Smooth muscle cell (in vitro differentiated cells): ENCODE results near the gene SLC5A9. TPM values are rescaled to one million over a fixed set of nuclear protein-coding genes. Genes with fewer than 3 reads are reported as not detected.
"Not testable (repeated sequence)": the region's sequence is repeated elsewhere in the genome, so short reads cannot be mapped to it uniquely, and the experiment has no call there.

Experiments used
- DNase-seq: peaks from one replicate; lab custom pipeline; 2025; ENCODE audit not compliant: unreplicated experiment; lab: John Stamatoyannopoulos, UW
- H2AFZ ChIP-seq: fragments of 200-600 bp; sonication (generic); 2 replicates; pipeline ENCODE4 v1.6.0; 2016; ENCODE audit warnings: antibody characterized with exemption, low read depth, mild to moderate bottlenecking
- H3F3A ChIP-seq: fragments of 200-600 bp; sonication (generic); 2 replicates; pipeline ENCODE4 v1.6.0; 2017; ENCODE audit warnings: antibody characterized with exemption, low read depth
- H3K27ac ChIP-seq: fragments of 200-600 bp; sonication (generic); 2 replicates; pipeline ENCODE4 v1.5.1; 2016; ENCODE audit warnings: low read depth, mild to moderate bottlenecking
- H3K27me3 ChIP-seq: fragments of 200-600 bp; sonication (generic); 2 replicates; pipeline ENCODE4 v1.6.1; 2016; ENCODE audit warnings: low read depth, mild to moderate bottlenecking
- H3K36me3 ChIP-seq: fragments of 200-600 bp; sonication (generic); 2 replicates; pipeline ENCODE4 v1.5.1; 2016; ENCODE audit warnings: low read depth
- H3K4me1 ChIP-seq: fragments of 200-600 bp; sonication (generic); 2 replicates; pipeline ENCODE4 v1.5.1; 2016; ENCODE audit warnings: low read depth
- H3K4me2 ChIP-seq: fragments of 200-600 bp; sonication (generic); 2 replicates; pipeline ENCODE4 v1.6.0; 2016; ENCODE audit warnings: mild to moderate bottlenecking
- H3K4me3 ChIP-seq: fragments of 200-600 bp; sonication (generic); 2 replicates; pipeline ENCODE4 v1.5.1; 2016; ENCODE audit warnings: mild to moderate bottlenecking
- H3K79me2 ChIP-seq: fragments of 200-600 bp; sonication (generic); 2 replicates; pipeline ENCODE4 v1.6.0; 2016; ENCODE audit warnings: low read depth, mild to moderate bottlenecking
- H3K9ac ChIP-seq: fragments of 200-600 bp; sonication (generic); 2 replicates; pipeline ENCODE4 v1.6.0; 2016; ENCODE audit warnings: low read depth
- H3K9me3 ChIP-seq: fragments of 200-600 bp; sonication (generic); replicated peaks from 2 replicates; pipeline ENCODE4 v1.5.1; 2016; ENCODE audit warnings: low read depth
- H4K20me1 ChIP-seq: fragments of 200-600 bp; sonication (generic); 2 replicates; pipeline ENCODE4 v1.6.0; 2016; ENCODE audit warnings: low read depth
- WGBS: methylation state at CpG from one replicate; pipeline ENCODE4 v1.1.7; 2016; ENCODE audit warnings: low lambda C conversion rate; 5-methylcytosine and 5-hydroxymethylcytosine counted together
- polyA plus RNA-seq: library from polyadenylated mRNA; unstranded; fragments of >200 nt; fragmentation: Nextera tagmentation; extraction: Ambion mirVana; gene quantifications from 2 replicates; pipeline ENCODE4 v1.2.1, GENCODE V29; 2016
- total RNA-seq: library from RNA; depleted of rRNA; stranded (reverse); fragments of >200 nt; gene quantifications from 2 replicates; pipeline ENCODE4 v1.2.3, GENCODE V29; 2014
- TF ChIP-seq, protein P1 (sequence below): fragments of 200-600 bp; sonication (generic); IDR thresholded peaks from 2 replicates; pipeline ENCODE4 v1.5.1; 2017; ENCODE audit warnings: borderline replicate concordance, mild to moderate bottlenecking, antibody characterized with exemption; ENCODE audit not compliant: insufficient read depth, poor library complexity, severe bottlenecking

SLC5A9 gene
- total and polyA plus RNA-seq, 2 experiments from 2014 or later: 0.09 TPM; not detected in 1

- DNase-seq: no peak
- Histone ChIP-seq H3K36me3 (no peaks in the 10 kb centered on the region), H4K20me1 (no peaks in the 10 kb centered on the region), H3K27ac (no peak overlapping the region), H3K79me2 (no peaks in the 10 kb centered on the region), H3K4me2 (no peak overlapping the region), H3K9me3 (no peaks in the 10 kb centered on the region), H3K4me3 (no peak overlapping the region), H3K4me1 (no peaks in the 10 kb centered on the region), H2AFZ (no peak overlapping the region), H3K9ac (no peak overlapping the region), H3K27me3 (no peaks in the 10 kb centered on the region), H3F3A (no peaks in the 10 kb centered on the region)
- TF ChIP-seq, protein P1, sequence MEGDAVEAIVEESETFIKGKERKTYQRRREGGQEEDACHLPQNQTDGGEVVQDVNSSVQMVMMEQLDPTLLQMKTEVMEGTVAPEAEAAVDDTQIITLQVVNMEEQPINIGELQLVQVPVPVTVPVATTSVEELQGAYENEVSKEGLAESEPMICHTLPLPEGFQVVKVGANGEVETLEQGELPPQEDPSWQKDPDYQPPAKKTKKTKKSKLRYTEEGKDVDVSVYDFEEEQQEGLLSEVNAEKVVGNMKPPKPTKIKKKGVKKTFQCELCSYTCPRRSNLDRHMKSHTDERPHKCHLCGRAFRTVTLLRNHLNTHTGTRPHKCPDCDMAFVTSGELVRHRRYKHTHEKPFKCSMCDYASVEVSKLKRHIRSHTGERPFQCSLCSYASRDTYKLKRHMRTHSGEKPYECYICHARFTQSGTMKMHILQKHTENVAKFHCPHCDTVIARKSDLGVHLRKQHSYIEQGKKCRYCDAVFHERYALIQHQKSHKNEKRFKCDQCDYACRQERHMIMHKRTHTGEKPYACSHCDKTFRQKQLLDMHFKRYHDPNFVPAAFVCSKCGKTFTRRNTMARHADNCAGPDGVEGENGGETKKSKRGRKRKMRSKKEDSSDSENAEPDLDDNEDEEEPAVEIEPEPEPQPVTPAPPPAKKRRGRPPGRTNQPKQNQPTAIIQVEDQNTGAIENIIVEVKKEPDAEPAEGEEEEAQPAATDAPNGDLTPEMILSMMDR: no peak
- WGBS: 89% methylated on average over 3 of the region's 3 CpGs
Measured at GRCh38 chr1:48285525-48285924, 63.0 kb downstream of the SLC5A9 start.

- Histone ChIP-seq H3K4me1 (no peaks in the 10 kb centered on the region), H3K9ac (no peak overlapping the region), H3F3A (no peaks in the 10 kb centered on the region), H3K36me3 (no peaks in the 10 kb centered on the region), H3K4me3 (no peak overlapping the region), H3K27ac (no peak overlapping the region), H3K27me3 (no peaks in the 10 kb centered on the region), H2AFZ (no peak overlapping the region), H3K4me2 (no peak overlapping the region), H4K20me1 (no peaks in the 10 kb centered on the region), H3K9me3 (no peaks in the 10 kb centered on the region), H3K79me2 (no peaks in the 10 kb centered on the region)
- WGBS: 92% methylated on average over 4 of the region's 4 CpGs
- DNase-seq: no peak
- TF ChIP-seq, protein P1: no peak
Measured at GRCh38 chr1:48291421-48291820, 68.9 kb downstream of the SLC5A9 start.

DNA sequence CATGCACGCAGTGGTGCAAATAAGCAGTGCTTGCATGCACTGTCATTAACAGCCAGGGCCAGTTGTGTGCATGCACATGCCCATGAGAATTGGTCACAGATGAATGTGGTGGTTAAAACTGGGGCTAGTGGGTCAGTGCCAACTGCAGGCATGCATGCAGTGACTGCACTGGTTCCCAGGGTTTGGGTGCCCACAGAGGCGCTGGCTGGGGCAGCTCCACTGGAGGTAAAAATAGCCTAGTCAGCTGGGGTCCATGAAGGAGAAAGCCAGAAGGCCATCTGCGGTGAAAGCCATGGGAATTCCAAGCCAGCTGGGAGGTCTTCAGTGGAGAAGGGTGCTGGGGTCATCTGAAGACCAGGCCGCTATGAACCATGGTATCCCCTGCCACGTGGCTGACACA lies 70.2 kb downstream of the SLC5A9 start:
- WGBS: 95% methylated on average over 5 of the region's 5 CpGs

GRCh38 chr1:48294094-48294493 lies 71.6 kb downstream of the SLC5A9 start:
- WGBS: 96% methylated on average over 6 of the region's 6 CpGs
- not testable (repeated sequence) for H3K9ac ChIP-seq, H3K27ac ChIP-seq, H3K4me2 ChIP-seq, H3K4me3 ChIP-seq, H2AFZ ChIP-seq, H3F3A ChIP-seq, H3K9me3 ChIP-seq, DNase-seq, H3K79me2 ChIP-seq, H3K4me1 ChIP-seq, H3K36me3 ChIP-seq, H4K20me1 ChIP-seq, H3K27me3 ChIP-seq

More for the DNA sequence above, 70.2 kb downstream of the SLC5A9 start:
- Histone ChIP-seq H2AFZ (no peak overlapping the region), H3K27ac (no peak overlapping the region), H3K4me1 (no peaks in the 10 kb centered on the region), H3K9me3 (no peaks in the 10 kb centered on the region), H3K36me3 (no peaks in the 10 kb centered on the region), H3K4me2 (no peak overlapping the region), H3K4me3 (no peak overlapping the region), H3F3A (no peaks in the 10 kb centered on the region), H3K27me3 (no peaks in the 10 kb centered on the region), H3K9ac (no peak overlapping the region), H3K79me2 (no peaks in the 10 kb centered on the region), H4K20me1 (no peaks in the 10 kb centered on the region)
- no peak for DNase-seq
- TF ChIP-seq, protein P1: no peak
